Suppressor macrophage treated with lipopolysaccharide for 1 hour (primary cell): ENCODE data around the gene POLR3H.
A peak's percentile ranks its signal among the peaks of the same experiment; 100 is the strongest.

ENCODE experiments used
- DNase-seq, 3 donors: peaks; one replicate each; pipeline ENCODE4 v3.0.0-alpha.2; 2020 to 2022

Gene POLR3H

DNA sequence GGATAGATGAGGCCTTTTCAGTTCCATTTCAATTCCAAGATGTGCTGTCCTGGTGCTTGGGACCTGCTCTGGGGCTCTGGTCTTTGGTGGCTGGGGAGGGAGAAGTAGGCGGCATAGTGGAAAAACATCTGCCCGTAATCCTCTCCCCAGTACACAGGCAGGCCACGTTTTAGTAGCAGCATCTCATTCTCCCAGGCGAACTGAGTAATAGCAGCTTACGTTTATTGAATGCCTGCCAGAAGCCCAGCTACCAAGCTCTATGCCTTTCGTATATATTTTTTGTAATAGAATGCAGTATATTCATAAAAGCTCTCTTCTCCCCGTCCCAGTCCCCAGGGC is 63.9 kb downstream of the POLR3H start:
- DNase-seq: no peak

- DNase-seq: no peak
These were observed 64.4 kb downstream of the POLR3H start for GRCh38 chr22:41479671-41480396.

GRCh38 chr22:41478891-41479521 is 65.3 kb downstream of the POLR3H start:
- DNase-seq: peak; percentile 92 to 94 (median 92)

GRCh38 chr22:41478473-41478872 is 65.8 kb downstream of the POLR3H start:
- peak in 2 of 3 donors; percentile 23 to 32 for DNase-seq
